ENCODE measurements around the gene SCMH1. TPM values are rescaled to one million over a fixed set of nuclear protein-coding genes. Genes with fewer than 3 reads are reported as not detected.

The SCMH1 gene
- total and polyA plus RNA-seq, 12 donors, result 29.3 to 62.5 (median 42.2) TPM

- 0 to 1% (median 1%) methylated on average over 22 to 96 of the region's 96 CpGs for WGBS, 4 donors
- DNase-seq, result peak; percentile 95 to 97 (median 97)
- peak; percentile 36 to 86 for TF ChIP-seq POLR2A (IDR thresholded peaks at IDR 0.05)
- peak in 3 of 6 experiments; percentile 16 to 26 (median 24) for TF ChIP-seq CTCF (IDR thresholded peaks at IDR 0.05)
- intact Hi-C loops (cut with DNase I), result no loop called here
- peaks cover 21 to 42% of the 10 kb centered on the region in 2 donors for H3K4me1 ChIP-seq (replicated peaks in 1 of 2)
- no peaks in the 10 kb centered on the region for H3K9me3 ChIP-seq (replicated peaks in 1 of 3)
- H3K27me3 ChIP-seq, result no peaks in the 10 kb centered on the region
- H3K27ac ChIP-seq, result peak within 1 kb of the TSS; percentile 80 to 94 (median 92)
- H3K4me3 ChIP-seq, result peak within 1 kb of the TSS; percentile 38 to 74 (median 48)
- H3K36me3 ChIP-seq (replicated peaks in 1 of 2), result no peaks in the 10 kb centered on the region
These were observed 262.7 kb downstream of the SCMH1 start, which contains the start of gene CTPS1 for GRCh38 chr1:40979241-40980067. TSS of gene CTPS1 (plus strand) at chr1:40979696. CDS start at chr1:40983291, 3,595 bp downstream.

GRCh38 chr1:40978886-40979240 lies 263.2 kb downstream of the SCMH1 start:
- DNase-seq, result peak in 2 of 7 donors; percentile 35 to 64

GRCh38 chr1:40977716-40978115 lies 264.4 kb downstream of the SCMH1 start:
- H3K36me3 ChIP-seq (replicated peaks in 1 of 2), result no peaks in the 10 kb centered on the region
- no peak overlapping the region for H3K27ac ChIP-seq
- intact Hi-C loops (cut with DNase I), result no loop called here
- H3K9me3 ChIP-seq (replicated peaks in 1 of 3), result no peaks in the 10 kb centered on the region
- H3K27me3 ChIP-seq, result no peaks in the 10 kb centered on the region
- H3K4me3 ChIP-seq, result no peak overlapping the region
- 78 to 100% (median 100%) methylated on average over 1 of the region's 1 CpG for whole genome bisulfite sequencing, 4 donors
- H3K4me1 ChIP-seq (replicated peaks in 1 of 2), result peaks cover 13 to 27% of the 10 kb centered on the region in 2 donors
- TF ChIP-seq CTCF (IDR thresholded peaks at IDR 0.05), result no peak
- no peak for TF ChIP-seq POLR2A (IDR thresholded peaks at IDR 0.05)
- no peak for DNase-seq

More at GRCh38 chr1:40978886-40979240, 263.2 kb downstream of the SCMH1 start:
- Histone ChIP-seq H3K27ac (peak overlapping the region in 4 of 5 donors; percentile 83 to 94 (median 92)), H3K36me3 (replicated peaks in 1 of 2) (no peaks in the 10 kb centered on the region), H3K4me3 (peak overlapping the region; percentile 3 to 59 (median 38)), H3K4me1 (replicated peaks in 1 of 2) (peaks cover 21 to 36% of the 10 kb centered on the region in 2 donors), H3K27me3 (no peaks in the 10 kb centered on the region), H3K9me3 (replicated peaks in 1 of 3) (no peaks in the 10 kb centered on the region)
- intact Hi-C loops (cut with DNase I), result no loop called here
- TF ChIP-seq CTCF (IDR thresholded peaks at IDR 0.05), result no peak
- no peak for TF ChIP-seq POLR2A (IDR thresholded peaks at IDR 0.05)
- WGBS, 4 donors, result 36 to 67% (median 40%) methylated on average over 8 to 17 of the region's 17 CpGs

Other genes with a start within 250 kb of the SCMH1 start
- 1 to 10 TPM in 1 of 9 donors, under 1 TPM in 8; 0.06 to 1.1 (median 0.22) TPM for gene SLFNL1, start 220.6 kb downstream of the SCMH1 start, total RNA-seq
- 1 to 10 TPM in 1 of 3 donors, under 1 TPM in 1, not detected in 1; 0.47 to 1.4 TPM for gene SLFNL1, start 220.6 kb downstream of the SCMH1 start, polyA plus RNA-seq
- gene FOXO6, start 119.1 kb upstream of the SCMH1 start, total RNA-seq, result 1 to 10 TPM in 5 of 9 donors, under 1 TPM in 3, not detected in 1; 0.22 to 3.9 (median 1.2) TPM
- gene FOXO6, start 119.1 kb upstream of the SCMH1 start, polyA plus RNA-seq, result 1 to 10 TPM in 2 of 3 donors, under 1 TPM in 1; 0.51 to 7.0 (median 2.8) TPM
- gene EDN2, start 242.4 kb upstream of the SCMH1 start, total RNA-seq, result under 1 TPM in 1 of 9 donors, not detected in 8; 0.39 TPM
- gene EDN2, start 242.4 kb upstream of the SCMH1 start, polyA plus RNA-seq, result under 1 TPM in 1 of 3 donors, not detected in 2; 0.07 TPM